Muscle layer of duodenum (tissue), 2 donors: ENCODE measurements around the gene TMED3.
"Not testable (repeated sequence)": the region's sequence is repeated elsewhere in the genome, so short reads cannot be mapped to it uniquely, and the experiment has no call there.

Experiments used
- H3K27ac ChIP-seq: one replicate; pipeline ENCODE4 v1.7.0; 2013; ENCODE audit warnings: mild to moderate bottlenecking, low read length
- H3K27me3 ChIP-seq: one replicate; pipeline ENCODE4 v1.7.0; 2013; ENCODE audit warnings: low read depth, mild to moderate bottlenecking, control low read depth, low read length
- H3K36me3 ChIP-seq, 2 donors: one replicate each; pipeline ENCODE4 v1.7.0; 2013; ENCODE audit warnings: low read length in 2 of 2, control low read depth in 1 of 2, mild to moderate bottlenecking in 1 of 2; ENCODE audit not compliant: insufficient read depth in 2 of 2, control insufficient read depth in 1 of 2
- H3K4me1 ChIP-seq, 2 donors: one replicate each; pipeline ENCODE4 v1.7.0; 2013; ENCODE audit warnings: low read length in 2 of 2, mild to moderate bottlenecking in 2 of 2, control low read depth in 1 of 2, moderate library complexity in 1 of 2; ENCODE audit not compliant: insufficient read depth in 2 of 2, control insufficient read depth in 1 of 2
- H3K4me3 ChIP-seq, 2 donors: one replicate each; pipeline ENCODE4 v1.7.0; 2013; ENCODE audit warnings: low read length in 2 of 2, low read depth in 1 of 2, mild to moderate bottlenecking in 1 of 2
- H3K9me3 ChIP-seq, 2 donors: one replicate each; pipeline ENCODE4 v1.7.0; 2013; ENCODE audit warnings: low read length in 2 of 2, control low read depth in 1 of 2, mild to moderate bottlenecking in 1 of 2; ENCODE audit not compliant: control insufficient read depth in 1 of 2
- donor health status: healthy.

The TMED3 gene

GRCh38 chr15:79299126-79299840 is 11.6 kb upstream of the TMED3 start:
- Histone ChIP-seq H3K4me3 (no peak overlapping the region), H3K27ac (no peak overlapping the region), H3K36me3 (no peaks in the 10 kb centered on the region), H3K9me3 (no peaks in the 10 kb centered on the region), H3K27me3 (no peaks in the 10 kb centered on the region), H3K4me1 (no peaks in the 10 kb centered on the region)

DNA sequence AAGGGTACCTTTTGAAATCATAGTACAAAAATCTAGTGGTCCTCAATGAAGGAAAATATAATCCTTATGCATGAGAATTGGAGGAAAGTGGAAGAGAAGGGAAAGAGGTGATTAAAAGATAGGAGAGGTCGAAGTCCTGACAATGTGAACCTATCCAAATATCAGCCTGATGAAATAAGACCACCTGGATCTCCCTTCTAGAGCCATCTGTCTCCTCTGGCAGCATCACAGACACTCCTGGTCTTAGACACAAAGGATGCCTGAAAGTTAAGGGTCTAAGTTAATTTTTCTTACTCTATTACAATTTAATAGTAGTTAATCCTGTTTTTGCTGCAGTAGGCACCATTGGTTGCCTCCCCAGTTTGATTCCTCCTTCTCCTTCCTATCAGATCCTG is 11.1 kb upstream of the TMED3 start:
- Histone ChIP-seq H3K36me3 (no peaks in the 10 kb centered on the region), H3K9me3 (no peaks in the 10 kb centered on the region), H3K4me1 (no peaks in the 10 kb centered on the region), H3K27me3 (peaks cover 2% of the 10 kb centered on the region), H3K27ac (no peak overlapping the region), H3K4me3 (no peak overlapping the region)

GRCh38 chr15:79307251-79307650 is 3.7 kb upstream of the TMED3 start:
- Histone ChIP-seq H3K4me3 (no peak overlapping the region), H3K36me3 (no peaks in the 10 kb centered on the region), H3K4me1 (peaks cover 6 to 11% of the 10 kb centered on the region in 2 donors), H3K27ac (no peak overlapping the region), H3K9me3 (no peaks in the 10 kb centered on the region), H3K27me3 (peaks cover 3% of the 10 kb centered on the region)

DNA sequence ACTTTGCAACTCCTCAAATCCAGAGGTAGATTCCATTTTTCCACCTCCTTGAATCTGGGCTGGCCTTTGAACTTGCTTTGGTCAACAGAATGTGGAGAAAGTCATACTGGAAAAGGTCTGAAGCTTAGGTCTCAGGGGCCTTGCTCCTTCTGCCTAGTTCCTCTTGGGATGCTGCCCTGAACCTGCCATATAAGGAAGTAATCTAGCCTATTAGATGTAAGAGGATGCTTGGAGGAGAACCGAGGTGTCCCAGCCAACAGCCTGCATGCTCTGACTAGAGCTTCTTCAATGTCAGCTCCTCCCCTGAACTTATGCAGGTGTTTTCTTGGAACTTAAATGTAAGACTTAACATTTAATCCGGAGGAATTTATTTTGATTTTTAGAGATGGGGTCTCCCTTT is 2.0 kb upstream of the TMED3 start:
- peaks cover 4 to 9% of the 10 kb centered on the region in 2 donors for H3K36me3 ChIP-seq
- H3K4me3 ChIP-seq: no peak overlapping the region
- H3K27ac ChIP-seq: no peak overlapping the region
- peaks cover 7 to 11% of the 10 kb centered on the region in 2 donors for H3K4me1 ChIP-seq
- no peaks in the 10 kb centered on the region for H3K9me3 ChIP-seq
- peaks cover 3% of the 10 kb centered on the region for H3K27me3 ChIP-seq

DNA sequence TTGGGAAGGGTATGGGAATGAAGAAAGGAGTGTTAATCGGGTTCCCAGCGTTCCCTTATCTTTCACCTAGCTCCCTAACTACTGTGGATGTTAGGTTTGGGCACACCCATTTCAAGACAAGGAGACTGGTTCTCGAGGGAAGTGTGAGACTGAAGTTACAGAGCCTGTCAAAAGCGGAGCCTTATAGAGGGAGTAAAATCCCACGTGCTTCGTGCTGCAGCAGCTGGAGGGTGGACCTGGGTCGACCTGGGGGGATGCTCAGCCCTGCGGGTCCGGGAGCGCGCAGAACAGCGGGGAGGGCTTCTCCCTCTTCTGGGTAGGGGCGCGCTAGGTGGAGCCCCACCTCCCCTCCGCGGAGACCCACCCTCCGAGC is 314 bp upstream of the TMED3 start:
- H3K27me3 ChIP-seq: no peaks in the 10 kb centered on the region
- H3K36me3 ChIP-seq: peaks cover 20 to 22% of the 10 kb centered on the region in 2 donors
- no peaks in the 10 kb centered on the region for H3K9me3 ChIP-seq
- peak overlapping the region; percentile 59 to 94 for H3K4me3 ChIP-seq
- H3K4me1 ChIP-seq: peaks cover 7 to 11% of the 10 kb centered on the region in 2 donors
- no peak overlapping the region for H3K27ac ChIP-seq

GRCh38 chr15:79311901-79312553 is 1.1 kb downstream of the TMED3 start:
- Histone ChIP-seq H3K27me3 (no peaks in the 10 kb centered on the region), H3K27ac (no peak overlapping the region), H3K4me1 (peaks cover 7 to 11% of the 10 kb centered on the region in 2 donors), H3K9me3 (no peaks in the 10 kb centered on the region), H3K36me3 (peaks cover 33 to 36% of the 10 kb centered on the region in 2 donors), H3K4me3 (peak overlapping the region; percentile 75 to 94)

GRCh38 chr15:79314186-79314585 is 3.3 kb downstream of the TMED3 start:
- Histone ChIP-seq H3K4me1 (peaks cover 7 to 11% of the 10 kb centered on the region in 2 donors), H3K36me3 (peaks cover 44 to 56% of the 10 kb centered on the region in 2 donors), H3K9me3 (no peaks in the 10 kb centered on the region), H3K27ac (no peak overlapping the region), H3K27me3 (no peaks in the 10 kb centered on the region), H3K4me3 (no peak overlapping the region)

- Histone ChIP-seq H3K36me3 (peaks cover 46 to 62% of the 10 kb centered on the region in 2 donors), H3K9me3 (no peaks in the 10 kb centered on the region), H3K27ac (no peak overlapping the region), H3K4me1 (peaks cover 7 to 11% of the 10 kb centered on the region in 2 donors), H3K27me3 (no peaks in the 10 kb centered on the region), H3K4me3 (no peak overlapping the region)
Observed at GRCh38 chr15:79314811-79315210, 3.9 kb downstream of the TMED3 start.

DNA sequence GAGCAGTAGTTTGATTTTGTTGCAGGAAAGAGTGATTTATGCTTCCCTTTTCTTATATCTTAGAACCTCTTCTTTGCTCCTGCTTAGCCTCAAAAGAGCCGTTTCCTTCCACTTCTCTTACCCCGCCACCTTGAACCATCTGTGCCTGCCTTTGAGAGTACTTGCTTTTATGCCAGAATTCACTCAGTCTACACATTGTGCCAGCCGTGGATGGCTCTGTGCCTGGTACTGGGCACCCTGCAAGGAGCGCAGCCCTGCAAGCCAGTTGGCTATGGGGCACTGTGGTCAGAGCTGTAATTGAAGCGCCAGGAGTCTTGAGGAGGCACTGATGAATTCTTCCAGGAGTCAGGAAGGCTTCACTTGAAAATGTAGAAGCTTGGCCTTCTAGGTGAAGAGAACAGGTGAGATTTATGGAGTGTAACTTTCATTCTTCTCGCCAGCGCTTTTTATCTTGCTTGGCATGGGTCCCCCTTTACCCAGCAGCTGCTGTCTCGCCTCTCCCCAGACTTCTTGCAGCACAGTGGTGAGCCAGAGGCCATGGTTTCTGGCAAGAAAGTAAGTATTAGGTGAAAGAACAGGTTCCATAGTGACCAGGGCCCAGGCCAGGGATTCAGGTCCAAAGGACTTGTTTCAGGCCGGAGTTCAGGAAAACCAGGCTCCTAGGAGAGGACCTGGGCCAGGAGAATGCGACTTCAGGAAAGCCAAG is 4.9 kb downstream of the TMED3 start:
- Histone ChIP-seq H3K36me3 (peaks cover 46 to 63% of the 10 kb centered on the region in 2 donors), H3K27me3 (no peaks in the 10 kb centered on the region), H3K27ac (no peak overlapping the region), H3K4me3 (no peak overlapping the region), H3K9me3 (no peaks in the 10 kb centered on the region), H3K4me1 (peaks cover 7% of the 10 kb centered on the region in 2 donors)

DNA sequence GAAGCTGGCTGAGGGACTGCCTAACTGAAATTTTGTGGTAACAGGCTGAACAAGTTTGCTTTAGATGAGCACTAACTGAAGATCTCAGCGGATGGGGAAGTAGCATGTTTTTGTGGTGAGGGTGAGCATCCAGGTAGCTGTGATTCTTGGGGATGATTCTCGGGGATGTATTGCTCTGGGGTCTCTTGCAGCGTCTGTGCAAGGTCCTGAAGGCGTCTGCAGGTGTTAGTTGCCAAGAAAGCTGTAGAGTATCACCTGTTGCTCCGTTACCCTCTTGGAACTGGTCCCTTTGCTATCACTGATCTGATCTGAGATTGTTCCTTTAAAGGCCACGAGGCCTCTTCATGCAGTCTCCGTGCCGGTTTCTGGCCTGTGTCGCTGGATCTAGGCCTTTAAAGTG is 6.0 kb downstream of the TMED3 start:
- Histone ChIP-seq H3K36me3 (peaks cover 54 to 72% of the 10 kb centered on the region in 2 donors), H3K27me3 (no peaks in the 10 kb centered on the region), H3K4me1 (peaks cover 0 to 5% of the 10 kb centered on the region in 2 donors), H3K9me3 (no peaks in the 10 kb centered on the region), H3K4me3 (no peak overlapping the region), H3K27ac (no peak overlapping the region)

DNA sequence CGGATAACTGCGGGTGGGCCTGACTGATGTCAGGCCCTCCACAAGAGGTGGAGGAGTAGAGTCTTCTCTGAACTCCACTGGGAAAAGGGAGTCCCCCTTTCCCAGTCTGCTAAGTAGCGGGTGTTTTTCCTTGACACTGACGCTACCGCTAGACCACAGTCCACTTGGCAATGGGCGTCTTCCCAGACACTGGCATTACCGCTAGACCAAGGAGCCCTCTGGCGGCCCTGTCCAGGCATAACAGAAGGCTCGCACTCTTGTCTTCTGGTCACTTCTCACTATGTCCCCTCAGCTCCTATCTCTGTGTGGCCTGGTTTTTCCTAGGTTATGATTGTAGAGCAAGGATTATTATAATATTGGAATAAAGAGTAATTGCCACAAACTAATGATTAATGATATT is 9.1 kb downstream of the TMED3 start:
- not testable (repeated sequence) for H3K4me1 ChIP-seq, H3K27me3 ChIP-seq, H3K9me3 ChIP-seq, H3K27ac ChIP-seq, H3K4me3 ChIP-seq
- peaks cover 53 to 75% of the 10 kb centered on the region in 2 donors for H3K36me3 ChIP-seq
